RCC 7860 (cell line): Measurements from ENCODE around the gene WDR35.
"Not testable (repeated sequence)": the region's sequence is repeated elsewhere in the genome, so short reads cannot be mapped to it uniquely, and the experiment has no call there.

Source experiments
- DNase-seq: peaks from one replicate; pipeline ENCODE4 v3.0.0-alpha.2; 2015; ENCODE audit warnings: low spot score
- FAIRE-seq: peaks from 2 replicates; lab custom pipeline; 2012; peaks lifted over from hg19 to GRCh38; lab: Jason Lieb, UNC

WDR35 gene

GRCh38 chr2:19897623-19898245, 92.2 kb downstream of the WDR35 start:
- FAIRE-seq: no peak
- DNase-seq: no peak

GRCh38 chr2:19895535-19895934, 94.4 kb downstream of the WDR35 start:
- DNase-seq: no peak
- no peak for FAIRE-seq

GRCh38 chr2:19894134-19894792, 95.6 kb downstream of the WDR35 start:
- no peak for FAIRE-seq

GRCh38 chr2:19893520-19894133, 96.3 kb downstream of the WDR35 start:
- FAIRE-seq: no peak
- no peak for DNase-seq

More at GRCh38 chr2:19894134-19894792, 95.6 kb downstream of the WDR35 start:
- no peak for DNase-seq

- FAIRE-seq, DNase-seq: not testable (repeated sequence)
Measured at GRCh38 chr2:19891971-19892370, 97.9 kb downstream of the WDR35 start.

DNA sequence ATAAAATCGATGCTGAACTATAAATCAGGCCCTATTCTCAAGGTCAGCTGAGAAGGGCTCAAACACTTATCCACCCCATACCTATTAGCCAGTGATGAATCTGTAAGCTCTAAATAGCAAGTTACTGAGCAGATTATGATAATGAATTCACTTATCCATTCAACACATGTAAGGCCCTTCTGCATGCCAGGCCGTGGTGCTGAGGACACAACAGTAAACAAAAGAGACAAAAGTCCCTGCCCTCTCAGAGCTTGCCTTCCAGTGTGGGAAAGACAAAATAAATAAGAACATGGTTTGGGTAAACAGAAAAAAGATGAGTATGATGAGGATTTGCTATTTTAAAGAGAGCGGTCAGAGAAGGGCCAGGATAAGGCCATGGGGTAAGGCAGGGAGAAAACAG, 99.8 kb downstream of the WDR35 start:
- no peak for FAIRE-seq
- no peak for DNase-seq

DNA sequence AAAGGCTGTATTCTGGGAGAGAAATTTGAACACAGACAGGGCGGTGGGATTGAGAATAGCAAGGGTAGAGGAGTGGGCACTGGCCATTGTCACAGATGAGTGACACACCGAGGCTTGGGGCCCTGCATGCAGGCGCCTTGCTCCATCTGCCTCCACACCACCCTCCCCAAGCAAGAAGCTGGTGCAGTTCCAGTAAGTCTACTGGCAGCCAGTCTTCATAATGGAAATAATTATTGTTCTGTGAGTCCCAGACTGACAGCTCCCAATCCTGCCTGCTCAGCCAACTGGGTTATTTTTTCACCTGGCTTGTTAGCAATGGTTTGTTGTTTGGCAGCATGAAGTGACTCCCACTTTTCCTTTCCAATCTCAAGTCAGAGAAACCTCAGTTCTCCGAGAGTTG, 101.1 kb downstream of the WDR35 start:
- DNase-seq (no peak), FAIRE-seq (no peak)

- DNase-seq: no peak
- FAIRE-seq: no peak
Measured at GRCh38 chr2:19887510-19887909, 102.4 kb downstream of the WDR35 start.

DNA sequence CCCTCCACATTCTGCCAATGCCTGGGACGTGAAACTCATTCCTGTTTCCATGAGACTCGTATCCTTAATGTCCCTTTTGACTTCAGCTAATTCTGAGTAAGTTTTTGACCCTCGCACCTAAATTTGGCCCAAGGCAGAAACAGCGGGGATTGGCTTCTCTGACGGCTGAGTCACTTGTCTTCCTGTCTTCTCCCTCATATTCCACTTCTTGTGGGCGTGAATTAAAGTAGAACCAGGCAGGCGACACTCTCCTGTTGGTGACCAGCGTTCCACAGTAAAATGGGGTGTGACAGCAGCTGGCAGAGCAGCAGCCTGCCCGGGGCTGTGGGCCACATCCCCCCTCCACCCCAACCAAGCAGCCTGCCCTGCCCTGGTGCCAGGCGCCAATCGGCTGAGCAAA, 103.6 kb downstream of the WDR35 start:
- DNase-seq: no peak
- FAIRE-seq: no peak

DNA sequence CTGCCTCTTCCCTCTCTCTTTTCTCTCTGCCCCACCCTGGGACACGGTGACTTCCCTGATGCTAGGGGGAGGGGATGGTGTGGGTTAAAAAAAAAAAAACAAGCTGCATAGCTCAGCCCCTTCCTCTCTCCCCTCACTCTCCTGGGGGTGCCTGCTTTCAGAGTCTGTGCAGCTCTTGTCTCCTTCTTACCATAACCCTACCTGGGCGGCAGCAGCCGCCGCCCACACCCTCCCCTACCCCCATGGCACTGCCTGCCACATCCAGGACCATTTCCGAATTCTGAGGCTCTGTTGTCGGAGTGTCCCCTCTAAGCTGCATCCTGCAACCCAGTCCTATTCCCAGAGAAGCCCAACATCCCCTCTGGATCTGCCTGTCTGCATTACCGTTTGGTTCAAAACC, 104.1 kb downstream of the WDR35 start:
- FAIRE-seq (no peak), DNase-seq (no peak)

GRCh38 chr2:19883971-19884720, 105.8 kb downstream of the WDR35 start:
- DNase-seq (no peak), FAIRE-seq (no peak)

GRCh38 chr2:19883486-19883885, 106.4 kb downstream of the WDR35 start:
- FAIRE-seq (no peak), DNase-seq (no peak)

- no peak for FAIRE-seq
Measured at GRCh38 chr2:19882286-19882685, 107.6 kb downstream of the WDR35 start.

DNA sequence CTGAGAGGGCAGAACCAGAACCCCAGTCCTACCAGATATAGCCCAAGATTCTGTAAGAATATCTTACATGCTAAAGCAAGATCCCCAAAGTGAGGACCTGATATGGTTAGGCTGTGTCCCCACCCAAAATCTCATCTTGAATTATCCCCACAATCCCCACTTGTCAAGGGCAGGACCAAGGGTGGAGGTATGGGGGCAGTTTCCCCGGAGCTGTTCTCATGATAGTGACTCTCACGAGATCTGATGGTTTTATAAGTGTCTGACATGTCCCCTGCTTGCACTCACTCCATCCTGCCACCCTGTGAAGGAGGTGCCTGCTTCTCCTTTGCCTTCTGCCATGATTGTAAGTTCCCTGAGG, 108.0 kb downstream of the WDR35 start:
- FAIRE-seq (no peak), DNase-seq (no peak)

More at GRCh38 chr2:19882286-19882685, 107.6 kb downstream of the WDR35 start:
- DNase-seq: no peak

- FAIRE-seq (no peak), DNase-seq (no peak)
Measured at GRCh38 chr2:19881221-19881907, 108.5 kb downstream of the WDR35 start.

GRCh38 chr2:19880191-19880590, 109.7 kb downstream of the WDR35 start:
- not testable (repeated sequence) for FAIRE-seq, DNase-seq

- no peak for FAIRE-seq
- no peak for DNase-seq
Measured at GRCh38 chr2:19879120-19879519, 110.8 kb downstream of the WDR35 start.

- FAIRE-seq (no peak), DNase-seq (no peak)
Measured at GRCh38 chr2:19878268-19879046, 111.4 kb downstream of the WDR35 start.

GRCh38 chr2:19876751-19877150, 113.2 kb downstream of the WDR35 start:
- no peak for DNase-seq
- no peak for FAIRE-seq

- DNase-seq (no peak), FAIRE-seq (no peak)
Measured at GRCh38 chr2:19875280-19875679, 114.6 kb downstream of the WDR35 start.
